ENCODE measurements around the gene ORC5. TPM values are rescaled to one million over a fixed set of nuclear protein-coding genes. Genes with fewer than 3 reads are reported as not detected.

Gene ORC5
- total RNA-seq, 1 experiment from 2014 or later, result 21.0 TPM

GRCh38 chr7:104225451-104225850, 17.6 kb upstream of the ORC5 start:
- Mint-ChIP-seq H3K27ac (no peak overlapping the region), H3K27me3 (ENCODE audit: low read depth) (peaks cover 6% of the 10 kb centered on the region), H3K4me1 (no peaks in the 10 kb centered on the region), H3K4me3 (no peak overlapping the region), H3K36me3 (no peaks in the 10 kb centered on the region), H3K9me3 (peaks cover 3% of the 10 kb centered on the region)
- DNase-seq (ENCODE audit: low spot score) (no peak), ATAC-seq (no peak)
- CTCF ChIA-PET, result no interaction called here
- TF ChIP-seq GTF2I (CRISPR knock-in tag; conservative IDR thresholded peaks at IDR 0.05), result no peak
- no peak for TF ChIP-seq ZNF423 (CRISPR knock-in tag; IDR thresholded peaks at IDR 0.05)
- TF ChIP-seq RORB (CRISPR knock-in tag; IDR thresholded peaks at IDR 0.05), result no peak
- TF ChIP-seq, protein P1, sequence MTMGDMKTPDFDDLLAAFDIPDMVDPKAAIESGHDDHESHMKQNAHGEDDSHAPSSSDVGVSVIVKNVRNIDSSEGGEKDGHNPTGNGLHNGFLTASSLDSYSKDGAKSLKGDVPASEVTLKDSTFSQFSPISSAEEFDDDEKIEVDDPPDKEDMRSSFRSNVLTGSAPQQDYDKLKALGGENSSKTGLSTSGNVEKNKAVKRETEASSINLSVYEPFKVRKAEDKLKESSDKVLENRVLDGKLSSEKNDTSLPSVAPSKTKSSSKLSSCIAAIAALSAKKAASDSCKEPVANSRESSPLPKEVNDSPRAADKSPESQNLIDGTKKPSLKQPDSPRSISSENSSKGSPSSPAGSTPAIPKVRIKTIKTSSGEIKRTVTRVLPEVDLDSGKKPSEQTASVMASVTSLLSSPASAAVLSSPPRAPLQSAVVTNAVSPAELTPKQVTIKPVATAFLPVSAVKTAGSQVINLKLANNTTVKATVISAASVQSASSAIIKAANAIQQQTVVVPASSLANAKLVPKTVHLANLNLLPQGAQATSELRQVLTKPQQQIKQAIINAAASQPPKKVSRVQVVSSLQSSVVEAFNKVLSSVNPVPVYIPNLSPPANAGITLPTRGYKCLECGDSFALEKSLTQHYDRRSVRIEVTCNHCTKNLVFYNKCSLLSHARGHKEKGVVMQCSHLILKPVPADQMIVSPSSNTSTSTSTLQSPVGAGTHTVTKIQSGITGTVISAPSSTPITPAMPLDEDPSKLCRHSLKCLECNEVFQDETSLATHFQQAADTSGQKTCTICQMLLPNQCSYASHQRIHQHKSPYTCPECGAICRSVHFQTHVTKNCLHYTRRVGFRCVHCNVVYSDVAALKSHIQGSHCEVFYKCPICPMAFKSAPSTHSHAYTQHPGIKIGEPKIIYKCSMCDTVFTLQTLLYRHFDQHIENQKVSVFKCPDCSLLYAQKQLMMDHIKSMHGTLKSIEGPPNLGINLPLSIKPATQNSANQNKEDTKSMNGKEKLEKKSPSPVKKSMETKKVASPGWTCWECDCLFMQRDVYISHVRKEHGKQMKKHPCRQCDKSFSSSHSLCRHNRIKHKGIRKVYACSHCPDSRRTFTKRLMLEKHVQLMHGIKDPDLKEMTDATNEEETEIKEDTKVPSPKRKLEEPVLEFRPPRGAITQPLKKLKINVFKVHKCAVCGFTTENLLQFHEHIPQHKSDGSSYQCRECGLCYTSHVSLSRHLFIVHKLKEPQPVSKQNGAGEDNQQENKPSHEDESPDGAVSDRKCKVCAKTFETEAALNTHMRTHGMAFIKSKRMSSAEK (CRISPR knock-in tag; IDR thresholded peaks at IDR 0.05; ENCODE audit: borderline replicate concordance), result no peak
- TF ChIP-seq, protein P2, sequence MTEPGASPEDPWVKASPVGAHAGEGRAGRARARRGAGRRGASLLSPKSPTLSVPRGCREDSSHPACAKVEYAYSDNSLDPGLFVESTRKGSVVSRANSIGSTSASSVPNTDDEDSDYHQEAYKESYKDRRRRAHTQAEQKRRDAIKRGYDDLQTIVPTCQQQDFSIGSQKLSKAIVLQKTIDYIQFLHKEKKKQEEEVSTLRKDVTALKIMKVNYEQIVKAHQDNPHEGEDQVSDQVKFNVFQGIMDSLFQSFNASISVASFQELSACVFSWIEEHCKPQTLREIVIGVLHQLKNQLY (CRISPR knock-in tag; IDR thresholded peaks at IDR 0.05), result no peak
- TF ChIP-seq CREM (CRISPR knock-in tag; IDR thresholded peaks at IDR 0.05), result no peak
- no peak for TF ChIP-seq TEAD1 (CRISPR knock-in tag; IDR thresholded peaks at IDR 0.05)
- POLR2A ChIA-PET, result no interaction called here

- TF ChIP-seq ZNF138 (CRISPR knock-in tag; conservative IDR thresholded peaks at IDR 0.05) (no peak), ZNF263 (CRISPR knock-in tag; IDR thresholded peaks at IDR 0.05; ENCODE audit: low read depth) (no peak)
- Mint-ChIP-seq H3K27ac (no peak overlapping the region), H3K36me3 (no peaks in the 10 kb centered on the region; the same call in 1 of the 2 replicates), H3K9me3 (peaks cover 28% of the 10 kb centered on the region), H3K4me3 (no peak overlapping the region), H3K27me3 (ENCODE audit: low read depth) (peaks cover 8% of the 10 kb centered on the region), H3K4me1 (no peaks in the 10 kb centered on the region)
- ATAC-seq (no peak), DNase-seq (ENCODE audit: low spot score) (no peak)
- ChIA-PET POLR2A (no interaction called here), CTCF (no interaction called here)
Observed at GRCh38 chr7:104217620-104218019, 9.8 kb upstream of the ORC5 start.

DNA sequence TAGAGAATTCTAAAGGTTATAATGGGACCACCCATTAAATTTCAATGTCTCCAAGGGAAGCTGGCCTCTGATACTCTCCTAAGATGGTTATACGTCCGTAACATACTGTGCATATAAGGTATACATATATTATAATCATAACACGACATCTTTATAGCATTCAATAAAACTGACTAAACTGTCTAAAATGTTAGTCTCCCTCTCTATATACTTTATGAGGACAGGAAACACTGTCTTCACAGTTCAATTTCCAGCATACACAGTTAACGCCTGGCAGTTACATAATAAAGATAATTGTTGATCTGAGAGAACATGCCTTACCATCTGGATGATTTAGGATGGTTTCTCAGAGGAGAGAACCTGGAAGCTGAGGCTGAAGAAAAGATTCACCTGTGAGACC, 1.2 kb upstream of the ORC5 start:
- Mint-ChIP-seq H3K4me1 (peaks cover 16% of the 10 kb centered on the region), H3K4me3 (no peak overlapping the region), H3K27me3 (ENCODE audit: low read depth) (peaks cover 34% of the 10 kb centered on the region), H3K27ac (no peak overlapping the region), H3K36me3 (peaks cover 12% of the 10 kb centered on the region), H3K9me3 (peaks cover 41% of the 10 kb centered on the region)
- DNase-seq (ENCODE audit: low spot score) (no peak), ATAC-seq (no peak)
- ChIA-PET POLR2A (no interaction called here), CTCF (interaction anchor here (1.3 kb wide), 1 partner anchor 22 kb away, joined by 13 read pairs; no protein-coding TSS in a partner anchor)
- TF ChIP-seq, protein P3, sequence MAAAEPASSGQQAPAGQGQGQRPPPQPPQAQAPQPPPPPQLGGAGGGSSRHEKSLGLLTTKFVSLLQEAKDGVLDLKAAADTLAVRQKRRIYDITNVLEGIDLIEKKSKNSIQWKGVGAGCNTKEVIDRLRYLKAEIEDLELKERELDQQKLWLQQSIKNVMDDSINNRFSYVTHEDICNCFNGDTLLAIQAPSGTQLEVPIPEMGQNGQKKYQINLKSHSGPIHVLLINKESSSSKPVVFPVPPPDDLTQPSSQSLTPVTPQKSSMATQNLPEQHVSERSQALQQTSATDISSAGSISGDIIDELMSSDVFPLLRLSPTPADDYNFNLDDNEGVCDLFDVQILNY (CRISPR knock-in tag; IDR thresholded peaks at IDR 0.05), result no peak
- no peak for TF ChIP-seq PRRX2 (CRISPR knock-in tag; IDR thresholded peaks at IDR 0.05)
- no peak for TF ChIP-seq NFATC4 (CRISPR knock-in tag; IDR thresholded peaks at IDR 0.05)
- TF ChIP-seq ZNF396 (CRISPR knock-in tag; IDR thresholded peaks at IDR 0.05; ENCODE audit: borderline replicate concordance), result no peak
- TF ChIP-seq, protein P1 (CRISPR knock-in tag; IDR thresholded peaks at IDR 0.05; ENCODE audit: borderline replicate concordance), result no peak
- TF ChIP-seq TEAD4 (CRISPR knock-in tag; IDR thresholded peaks at IDR 0.05), result no peak
- TF ChIP-seq, protein P4, sequence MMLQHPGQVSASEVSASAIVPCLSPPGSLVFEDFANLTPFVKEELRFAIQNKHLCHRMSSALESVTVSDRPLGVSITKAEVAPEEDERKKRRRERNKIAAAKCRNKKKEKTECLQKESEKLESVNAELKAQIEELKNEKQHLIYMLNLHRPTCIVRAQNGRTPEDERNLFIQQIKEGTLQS (CRISPR knock-in tag; conservative IDR thresholded peaks at IDR 0.05), result no peak
- no peak for TF ChIP-seq RORB (CRISPR knock-in tag; IDR thresholded peaks at IDR 0.05)
- no peak for TF ChIP-seq OVOL2 (CRISPR knock-in tag; IDR thresholded peaks at IDR 0.05; ENCODE audit: borderline replicate concordance)
- TF ChIP-seq, protein P5, sequence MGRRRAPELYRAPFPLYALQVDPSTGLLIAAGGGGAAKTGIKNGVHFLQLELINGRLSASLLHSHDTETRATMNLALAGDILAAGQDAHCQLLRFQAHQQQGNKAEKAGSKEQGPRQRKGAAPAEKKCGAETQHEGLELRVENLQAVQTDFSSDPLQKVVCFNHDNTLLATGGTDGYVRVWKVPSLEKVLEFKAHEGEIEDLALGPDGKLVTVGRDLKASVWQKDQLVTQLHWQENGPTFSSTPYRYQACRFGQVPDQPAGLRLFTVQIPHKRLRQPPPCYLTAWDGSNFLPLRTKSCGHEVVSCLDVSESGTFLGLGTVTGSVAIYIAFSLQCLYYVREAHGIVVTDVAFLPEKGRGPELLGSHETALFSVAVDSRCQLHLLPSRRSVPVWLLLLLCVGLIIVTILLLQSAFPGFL (CRISPR knock-in tag; IDR thresholded peaks at IDR 0.05; ENCODE audit: borderline replicate concordance), result no peak
- no peak for TF ChIP-seq CBFB (CRISPR knock-in tag; IDR thresholded peaks at IDR 0.05; ENCODE audit: low read depth)

Data from WTC11 (cell line).